ENCODE measurements around the gene KCNJ12. TPM values are rescaled to one million over a fixed set of nuclear protein-coding genes. Genes with fewer than 3 reads are reported as not detected.

Gene KCNJ12
- total RNA-seq, 4 donors from 2014 or later: 0.94 to 1.7 TPM; not detected in 2

- TF ChIP-seq CTCF (IDR thresholded peaks at IDR 0.05): no peak
- TF ChIP-seq POLR2A (IDR thresholded peaks at IDR 0.05): no peak
- Histone ChIP-seq H3K27me3 (no peaks in the 10 kb centered on the region), H3K27ac (no peak overlapping the region), H3K4me1 (peaks cover 0 to 9% (median 0%) of the 10 kb centered on the region in 4 donors), H3K4me3 (no peak overlapping the region), H3K9me3 (no peaks in the 10 kb centered on the region), H3K36me3 (no peaks in the 10 kb centered on the region)
- DNase-seq: no peak
Measured at GRCh38 chr17:21458054-21458453, 81.9 kb downstream of the KCNJ12 start.

- H3K36me3 ChIP-seq: no peaks in the 10 kb centered on the region
- TF ChIP-seq POLR2A (IDR thresholded peaks at IDR 0.05): no peak
- no peak for TF ChIP-seq CTCF (IDR thresholded peaks at IDR 0.05)
- no peaks in the 10 kb centered on the region for H3K9me3 ChIP-seq
- H3K4me1 ChIP-seq: peaks cover 0 to 14% (median 0%) of the 10 kb centered on the region in 4 donors
- H3K4me3 ChIP-seq: no peak overlapping the region
- no peaks in the 10 kb centered on the region for H3K27me3 ChIP-seq
- DNase-seq: no peak
- no peak overlapping the region for H3K27ac ChIP-seq
Measured at GRCh38 chr17:21459536-21459935, 83.4 kb downstream of the KCNJ12 start.

GRCh38 chr17:21460358-21460757 is 84.2 kb downstream of the KCNJ12 start:
- Histone ChIP-seq H3K4me3 (no peak overlapping the region), H3K27ac (no peak overlapping the region), H3K9me3 (no peaks in the 10 kb centered on the region), H3K4me1 (peaks cover 0 to 14% (median 0%) of the 10 kb centered on the region in 4 donors), H3K27me3 (no peaks in the 10 kb centered on the region), H3K36me3 (no peaks in the 10 kb centered on the region)
- DNase-seq: no peak
- TF ChIP-seq POLR2A (IDR thresholded peaks at IDR 0.05): no peak
- no peak for TF ChIP-seq CTCF (IDR thresholded peaks at IDR 0.05)

- Histone ChIP-seq H3K4me3 (no peak overlapping the region), H3K36me3 (no peaks in the 10 kb centered on the region), H3K9me3 (no peaks in the 10 kb centered on the region), H3K4me1 (peaks cover 0 to 5% (median 0%) of the 10 kb centered on the region in 4 donors), H3K27ac (no peak overlapping the region), H3K27me3 (no peaks in the 10 kb centered on the region)
- TF ChIP-seq POLR2A (IDR thresholded peaks at IDR 0.05) (no peak), CTCF (IDR thresholded peaks at IDR 0.05) (no peak)
- no peak for DNase-seq
Measured at GRCh38 chr17:21462237-21462636, 86.1 kb downstream of the KCNJ12 start.

GRCh38 chr17:21463204-21463661 is 87.1 kb downstream of the KCNJ12 start:
- TF ChIP-seq POLR2A (IDR thresholded peaks at IDR 0.05): no peak

GRCh38 chr17:21463779-21464407 is 87.7 kb downstream of the KCNJ12 start:
- Histone ChIP-seq H3K4me3 (no peak overlapping the region), H3K36me3 (no peaks in the 10 kb centered on the region), H3K27ac (no peak overlapping the region), H3K27me3 (no peaks in the 10 kb centered on the region), H3K4me1 (peaks cover 0 to 5% (median 0%) of the 10 kb centered on the region in 4 donors), H3K9me3 (no peaks in the 10 kb centered on the region)
- no peak for TF ChIP-seq POLR2A (IDR thresholded peaks at IDR 0.05)
- TF ChIP-seq CTCF (IDR thresholded peaks at IDR 0.05): no peak
- DNase-seq: no peak

More at GRCh38 chr17:21463204-21463661, 87.1 kb downstream of the KCNJ12 start:
- Histone ChIP-seq H3K36me3 (no peaks in the 10 kb centered on the region), H3K4me3 (no peak overlapping the region), H3K4me1 (peaks cover 0 to 5% (median 0%) of the 10 kb centered on the region in 4 donors), H3K9me3 (no peaks in the 10 kb centered on the region), H3K27ac (no peak overlapping the region), H3K27me3 (no peaks in the 10 kb centered on the region)
- DNase-seq: no peak

Measured in Peyer's patch (tissue), 4 donors.